ENCODE data around the gene KIAA0753.

DNA sequence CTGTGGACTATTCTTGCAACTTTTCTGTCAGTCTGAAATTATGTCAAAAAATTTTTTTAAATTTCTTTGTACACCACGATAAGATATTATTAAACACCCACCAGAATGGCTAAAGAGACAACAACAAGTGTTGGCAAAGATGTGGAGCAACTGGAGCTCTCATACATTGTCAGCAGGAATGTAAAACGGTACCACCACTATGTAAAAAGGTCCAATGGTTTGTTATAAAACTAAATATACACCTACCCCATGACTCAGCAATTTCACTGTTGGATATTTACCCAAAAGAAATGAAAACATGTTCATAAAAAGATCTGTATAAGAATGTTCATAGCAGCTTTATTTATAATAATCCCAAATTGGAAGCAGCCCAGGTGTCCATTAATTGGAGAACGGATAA, 7.2 kb downstream of the KIAA0753 start:
- no peak for TF ChIP-seq RBBP5 (IDR thresholded peaks at IDR 0.05; ENCODE audit: borderline replicate concordance, insufficient read depth, low read length, poor library complexity, severe bottlenecking)
- no peak for TF ChIP-seq L3MBTL2 (IDR thresholded peaks at IDR 0.05)
- TF ChIP-seq HDAC2 (IDR thresholded peaks at IDR 0.05) = no peak
- TF ChIP-seq RFX5 (IDR thresholded peaks at IDR 0.05; ENCODE audit: low read depth, low read length) = no peak
- no peak for TF ChIP-seq ZNF274 (IDR thresholded peaks at IDR 0.05; ENCODE audit: borderline replicate concordance, low read depth, low read length)

Data from K562 (cell line).